Globus pallidus (tissue), 1 donor: ENCODE results near the gene PDE9A.
"Not testable (repeated sequence)": the region's sequence is repeated elsewhere in the genome, so short reads cannot be mapped to it uniquely, and the experiment has no call there.

ENCODE experiments used
- DNase-seq: peaks from one replicate; pipeline ENCODE4 v3.0.0-alpha.2; 2015; ENCODE audit warnings: low spot score

Gene PDE9A

GRCh38 chr21:42715427-42715826 lies 62.0 kb downstream of the PDE9A start:
- DNase-seq: not testable (repeated sequence)

- no peak for DNase-seq
Observed at GRCh38 chr21:42716074-42716473, 62.7 kb downstream of the PDE9A start.

GRCh38 chr21:42720484-42720883 lies 67.1 kb downstream of the PDE9A start:
- DNase-seq: not testable (repeated sequence)

GRCh38 chr21:42721341-42721824 lies 68.0 kb downstream of the PDE9A start:
- no peak for DNase-seq

GRCh38 chr21:42722153-42722552 lies 68.7 kb downstream of the PDE9A start:
- no peak for DNase-seq

GRCh38 chr21:42722808-42723473 lies 69.5 kb downstream of the PDE9A start:
- no peak for DNase-seq

- no peak for DNase-seq
Observed at GRCh38 chr21:42724226-42724920, 71.0 kb downstream of the PDE9A start.

- DNase-seq: no peak
Observed at GRCh38 chr21:42725416-42725930, 72.1 kb downstream of the PDE9A start.

GRCh38 chr21:42731264-42732032 lies 78.0 kb downstream of the PDE9A start:
- no peak for DNase-seq

GRCh38 chr21:42732033-42732410 lies 78.6 kb downstream of the PDE9A start:
- DNase-seq: no peak

GRCh38 chr21:42733037-42733627 lies 79.7 kb downstream of the PDE9A start:
- DNase-seq: peak; percentile 33

GRCh38 chr21:42733874-42734273 lies 80.5 kb downstream of the PDE9A start:
- no peak for DNase-seq

GRCh38 chr21:42734323-42734971 lies 81.0 kb downstream of the PDE9A start:
- no peak for DNase-seq

GRCh38 chr21:42735061-42735460 lies 81.6 kb downstream of the PDE9A start:
- DNase-seq: no peak

GRCh38 chr21:42735944-42736343 lies 82.5 kb downstream of the PDE9A start:
- no peak for DNase-seq

GRCh38 chr21:42736646-42737350 lies 83.4 kb downstream of the PDE9A start:
- DNase-seq: no peak

- peak; percentile 54 for DNase-seq
Observed at GRCh38 chr21:42737951-42738590, 84.7 kb downstream of the PDE9A start.

- DNase-seq: no peak
Observed at GRCh38 chr21:42739061-42739931, 85.9 kb downstream of the PDE9A start.

- DNase-seq: no peak
Observed at GRCh38 chr21:42740405-42740909, 87.0 kb downstream of the PDE9A start.
